Lower leg skin (tissue), 4 donors: ENCODE data around the gene MYD88. TPM values are rescaled to one million over a fixed set of nuclear protein-coding genes. Genes with fewer than 3 reads are reported as not detected.
A peak's percentile ranks its signal among the peaks of the same experiment; 100 is the strongest.

Experiments used
- DNase-seq, 2 donors: peaks; one replicate each; pipeline ENCODE4 v3.0.0-alpha.2; 2019; ENCODE audit warnings: low spot score in 2 of 2
- H3K4me3 ChIP-seq: fragments of 200-600 bp; sonication (generic); 2 replicates; pipeline ENCODE4 v1.5.1; 2017; ENCODE audit warnings: mild to moderate bottlenecking, low read depth; ENCODE audit not compliant: poor library complexity, severe bottlenecking
- CTCF ChIP-seq, 3 donors: fragments of 450-650 bp; IDR thresholded peaks; one replicate each; pipeline ENCODE4 v1.5.1; 2016; ENCODE audit warnings: antibody characterized with exemption in 3 of 3, mild to moderate bottlenecking in 3 of 3, moderate library complexity in 2 of 3
- POLR2A ChIP-seq, 2 donors: fragments of 450-650 bp; IDR thresholded peaks; one replicate each; pipeline ENCODE4 v1.6.1; 2016 to 2017; ENCODE audit warnings: antibody characterized with exemption in 2 of 2, mild to moderate bottlenecking in 1 of 2, moderate library complexity in 1 of 2
- WGBS, 2 donors: methylation state at CpG; one replicate each; pipeline ENCODE4 v1.1.5; 2018; 5-methylcytosine and 5-hydroxymethylcytosine counted together
- intact Hi-C: fragments of 100-400 bp; cut with DNase I; formaldehyde crosslinking; loops from one replicate; pipeline ENCODE4 v1.15.0; 2023; ENCODE audit warnings: low total_unique reads
- total RNA-seq, 4 donors: library from RNA; depleted of rRNA; stranded (reverse); fragments of >200 nt; gene quantifications; one replicate each; pipeline ENCODE4 v1.1.0, GENCODE V29; 2016

The MYD88 gene
- total RNA-seq, 4 donors from 2014 or later = 22.9 to 32.2 (median 23.6) TPM

- TF ChIP-seq CTCF (IDR thresholded peaks at IDR 0.05) (no peak), POLR2A (IDR thresholded peaks at IDR 0.05) (no peak)
- H3K4me3 ChIP-seq = no peak overlapping the region
- 76 to 78% methylated on average over 12 to 13 of the region's 13 CpGs for WGBS, 2 donors
- intact Hi-C loops = loop anchor here (10.0 kb wide), 1 partner anchor 110 kb away; no protein-coding TSS in a partner anchor
- DNase-seq = peak in 1 of 2 donors; percentile 65
Measured at GRCh38 chr3:38114875-38115644, 23.4 kb upstream of the MYD88 start.

GRCh38 chr3:38115645-38116427 is 22.6 kb upstream of the MYD88 start:
- 66 to 73% methylated on average over 9 of the region's 9 CpGs for WGBS, 2 donors
- peak in 1 of 2 donors; percentile 28 for DNase-seq
- intact Hi-C loops = loop anchor here (10.0 kb wide), 1 partner anchor 111 kb away; no protein-coding TSS in a partner anchor
- no peak overlapping the region for H3K4me3 ChIP-seq
- no peak for TF ChIP-seq POLR2A (IDR thresholded peaks at IDR 0.05)
- no peak for TF ChIP-seq CTCF (IDR thresholded peaks at IDR 0.05)

- no peak for TF ChIP-seq CTCF (IDR thresholded peaks at IDR 0.05)
- WGBS, 2 donors = 82 to 84% methylated on average over 6 to 10 of the region's 12 CpGs
- DNase-seq = peak in 1 of 2 donors; percentile 75
- H3K4me3 ChIP-seq = no peak overlapping the region
- intact Hi-C loops = loop anchor here (10.0 kb wide), 1 partner anchor 112 kb away; no protein-coding TSS in a partner anchor
Measured at GRCh38 chr3:38116471-38117162, 21.8 kb upstream of the MYD88 start.

GRCh38 chr3:38117163-38117716 is 21.2 kb upstream of the MYD88 start:
- 67 to 76% methylated on average over 8 to 10 of the region's 10 CpGs for WGBS, 2 donors
- DNase-seq = peak in 1 of 2 donors; percentile 81
- intact Hi-C loops = loop anchor here (10.0 kb wide), 1 partner anchor 112 kb away; no protein-coding TSS in a partner anchor
- TF ChIP-seq CTCF (IDR thresholded peaks at IDR 0.05) (no peak), POLR2A (IDR thresholded peaks at IDR 0.05) (no peak)
- no peak overlapping the region for H3K4me3 ChIP-seq

GRCh38 chr3:38117748-38118420 is 20.6 kb upstream of the MYD88 start:
- H3K4me3 ChIP-seq = no peak overlapping the region
- TF ChIP-seq CTCF (IDR thresholded peaks at IDR 0.05) = peak in 1 of 3 donors; percentile 58
- no peak for TF ChIP-seq POLR2A (IDR thresholded peaks at IDR 0.05)
- DNase-seq = peak; percentile 58 to 92
- intact Hi-C loops = loop anchor here (2.0 to 10.0 kb wide), 2 partner anchors 49 to 113 kb away; no protein-coding TSS in a partner anchor
- whole genome bisulfite sequencing, 2 donors = 49 to 59% methylated on average over 10 of the region's 11 CpGs
